GM23338 (cell line): ENCODE results near the gene KRTAP10-5. TPM values are rescaled to one million over a fixed set of nuclear protein-coding genes. Genes with fewer than 3 reads are reported as not detected.

Source experiments
- ATAC-seq: fragments of 200-7000 bp; cut with Tn5 transposase; 3 replicates; pipeline ENCODE4 v1.9.1; 2020
- DNase-seq: peaks from one replicate; pipeline ENCODE4 v3.0.0-alpha.2; 2015; ENCODE audit warnings: low spot score
- H2AFZ ChIP-seq: fragments of 200-600 bp; sonication (generic); 2 replicates; pipeline ENCODE4 v1.8.0; 2016; ENCODE audit warnings: antibody characterized with exemption, mild to moderate bottlenecking, moderate library complexity
- H3F3A ChIP-seq: fragments of 200-600 bp; sonication (generic); replicated peaks from 2 replicates; pipeline ENCODE4 v1.8.0; 2017; ENCODE audit warnings: antibody characterized with exemption, mixed run types, low read depth
- H3K27ac ChIP-seq: fragments of 200-600 bp; sonication (generic); 2 replicates; pipeline ENCODE4 v1.6.1; 2016; ENCODE audit warnings: low read depth
- H3K27me3 ChIP-seq: fragments of 200-600 bp; sonication (generic); 2 replicates; pipeline ENCODE4 v1.8.0; 2016; ENCODE audit warnings: mild to moderate bottlenecking, mixed run types, moderate library complexity; ENCODE audit not compliant: insufficient read depth
- H3K36me3 ChIP-seq: fragments of 200-600 bp; sonication (generic); 2 replicates; pipeline ENCODE4 v1.8.0; 2016; ENCODE audit warnings: mild to moderate bottlenecking; ENCODE audit not compliant: insufficient read depth
- H3K4me1 ChIP-seq: fragments of 200-600 bp; sonication (generic); 2 replicates; pipeline ENCODE4 v1.8.0; 2016; ENCODE audit warnings: mild to moderate bottlenecking, moderate library complexity; ENCODE audit not compliant: insufficient read depth
- H3K4me2 ChIP-seq: fragments of 200-600 bp; sonication (generic); 2 replicates; pipeline ENCODE4 v1.7.1; 2017; ENCODE audit warnings: mixed run types
- H3K4me3 ChIP-seq: fragments of 200-600 bp; sonication (generic); 2 replicates; pipeline ENCODE4 v1.6.1; 2016; ENCODE audit warnings: mixed run types
- H3K79me2 ChIP-seq: fragments of 200-600 bp; sonication (generic); replicated peaks from 2 replicates; pipeline ENCODE4 v1.8.0; 2017; ENCODE audit warnings: mild to moderate bottlenecking; ENCODE audit not compliant: insufficient read depth
- H3K9me2 ChIP-seq: fragments of 200-600 bp; sonication (generic); 2 replicates; pipeline ENCODE4 v1.8.0; 2017; ENCODE audit not compliant: insufficient read depth
- H4K20me1 ChIP-seq: fragments of 200-600 bp; sonication (generic); replicated peaks from 2 replicates; pipeline ENCODE4 v1.8.0; 2017; ENCODE audit warnings: mild to moderate bottlenecking; ENCODE audit not compliant: insufficient read depth
- H3K27ac Mint-ChIP-seq: 2 replicates; pipeline ENCODE4 v1.8.0; 2020; ENCODE audit warnings: inconsistent platforms, mild to moderate bottlenecking, moderate library complexity, mixed read lengths
- H3K27me3 Mint-ChIP-seq: 3 replicates; pipeline ENCODE4 v1.8.0; 2022; ENCODE audit warnings: low read depth, mild to moderate bottlenecking, moderate library complexity, mixed read lengths, inconsistent platforms; ENCODE audit not compliant: insufficient read depth, poor library complexity
- H3K36me3 Mint-ChIP-seq: 3 replicates; pipeline ENCODE4 v1.8.0; 2021; ENCODE audit warnings: low read depth, mild to moderate bottlenecking, inconsistent platforms, moderate library complexity, mixed read lengths
- H3K4me1 Mint-ChIP-seq: 3 replicates; pipeline ENCODE4 v1.8.0; 2020; ENCODE audit warnings: mild to moderate bottlenecking, inconsistent platforms, mixed read lengths
- H3K4me3 Mint-ChIP-seq: 3 replicates; pipeline ENCODE4 v1.8.0; 2021; ENCODE audit warnings: moderate library complexity, mild to moderate bottlenecking, inconsistent platforms, mixed read lengths
- H3K9me3 Mint-ChIP-seq: 3 replicates; pipeline ENCODE4 v1.8.0; 2020; ENCODE audit warnings: moderate library complexity, mild to moderate bottlenecking, inconsistent platforms, mixed read lengths
- CREB1 ChIP-seq: fragments of 250-450 bp; sonication (Bioruptor Pico); IDR thresholded peaks from 2 replicates; pipeline ENCODE4 v1.5.0; 2020; ENCODE audit warnings: low read depth, mild to moderate bottlenecking, moderate library complexity
- EZH2 ChIP-seq: fragments of 200-600 bp; sonication (generic); IDR thresholded peaks from one replicate; pipeline ENCODE4 v1.8.0; 2017; ENCODE audit warnings: antibody characterized with exemption, mild to moderate bottlenecking, low read depth; ENCODE audit not compliant: unreplicated experiment
- EZH2phosphoT487 ChIP-seq: fragments of 200-600 bp; sonication (generic); IDR thresholded peaks from one replicate; pipeline ENCODE4 v1.8.1; 2018; ENCODE audit warnings: antibody characterized with exemption; ENCODE audit not compliant: unreplicated experiment
- JUNB ChIP-seq: IDR thresholded peaks from one replicate; pipeline ENCODE4 v1.6.1; 2016; ENCODE audit warnings: antibody characterized with exemption; ENCODE audit not compliant: unreplicated experiment
- NANOG ChIP-seq: IDR thresholded peaks from 2 replicates; pipeline ENCODE4 v1.6.1; 2016; ENCODE audit warnings: antibody characterized with exemption, borderline replicate concordance
- POLR2AphosphoS5 ChIP-seq: IDR thresholded peaks from 2 replicates; pipeline ENCODE4 v1.6.1; 2016; ENCODE audit warnings: antibody characterized with exemption, low read depth
- REST ChIP-seq: IDR thresholded peaks from one replicate; pipeline ENCODE4 v1.6.1; 2018; ENCODE audit warnings: antibody characterized with exemption; ENCODE audit not compliant: unreplicated experiment
- STAT1 ChIP-seq: IDR thresholded peaks from one replicate; pipeline ENCODE4 v1.6.1; 2016; ENCODE audit warnings: antibody characterized with exemption; ENCODE audit not compliant: unreplicated experiment
- ZNF114 ChIP-seq: fragments of 250-450 bp; sonication (Bioruptor Pico); IDR thresholded peaks from 2 replicates; pipeline ENCODE4 v1.5.0; 2020; ENCODE audit warnings: mild to moderate bottlenecking, moderate library complexity
- ZNF331 ChIP-seq: fragments of 250-450 bp; sonication (Bioruptor Pico); IDR thresholded peaks from 2 replicates; pipeline ENCODE4 v1.5.0; 2020; ENCODE audit warnings: low read depth, mild to moderate bottlenecking, moderate library complexity
- ZNF462 ChIP-seq: fragments of 250-450 bp; sonication (Bioruptor Pico); IDR thresholded peaks from 2 replicates; pipeline ENCODE4 v1.5.0; 2020; ENCODE audit warnings: mild to moderate bottlenecking, moderate library complexity
- polyA plus RNA-seq: library from polyadenylated mRNA; unstranded; fragments of >200 nt; fragmentation: Nextera tagmentation; extraction: Ambion mirVana; gene quantifications from 2 replicates; pipeline ENCODE4 v1.2.1, GENCODE V29; 2016
- total RNA-seq: library from RNA; depleted of rRNA; stranded (reverse); fragments of >200 nt; shearing (Covaris generic); gene quantifications from 2 replicates; pipeline ENCODE4 v1.2.3, GENCODE V29; 2014
- TF ChIP-seq, protein P1 (sequence below): IDR thresholded peaks from 2 replicates; pipeline ENCODE4 v1.6.1; 2016; ENCODE audit warnings: antibody characterized with exemption
- TF ChIP-seq, protein P2 (sequence below), 2 experiments: fragments of 200-600 bp in 1 of 2; sonication (generic) in 1 of 2; conservative IDR thresholded peaks; 2 replicates each; pipeline versions ENCODE4 v1.5.1 to v1.6.1; 2016 to 2017; ENCODE audit warnings: antibody characterized with exemption in 2 of 2, low read depth in 2 of 2, mild to moderate bottlenecking in 2 of 2, moderate library complexity in 1 of 2

Gene KRTAP10-5
- total and polyA plus RNA-seq, 2 experiments from 2014 or later: not detected

- Histone ChIP-seq H4K20me1 (no peaks in the 10 kb centered on the region), H2AFZ (peak overlapping the region; percentile 47; the same call in 1 of the 2 replicates), H3K4me3 (no peak overlapping the region), H3F3A (no peaks in the 10 kb centered on the region), H3K27ac (no peak overlapping the region), H3K4me1 (no peaks in the 10 kb centered on the region), H3K79me2 (no peaks in the 10 kb centered on the region), H3K9me2 (no peaks in the 10 kb centered on the region), H3K4me2 (no peak overlapping the region), H3K27me3 (no peaks in the 10 kb centered on the region), H3K36me3 (no peaks in the 10 kb centered on the region)
- TF ChIP-seq EZH2phosphoT487 (no peak), JUNB (no peak), ZNF331 (no peak), CREB1 (CRISPR knock-in tag) (no peak), REST (no peak), POLR2AphosphoS5 (no peak), STAT1 (no peak), EZH2 (no peak), ZNF114 (CRISPR knock-in tag) (no peak), NANOG (no peak), ZNF462 (CRISPR knock-in tag) (no peak)
- TF ChIP-seq, protein P1, sequence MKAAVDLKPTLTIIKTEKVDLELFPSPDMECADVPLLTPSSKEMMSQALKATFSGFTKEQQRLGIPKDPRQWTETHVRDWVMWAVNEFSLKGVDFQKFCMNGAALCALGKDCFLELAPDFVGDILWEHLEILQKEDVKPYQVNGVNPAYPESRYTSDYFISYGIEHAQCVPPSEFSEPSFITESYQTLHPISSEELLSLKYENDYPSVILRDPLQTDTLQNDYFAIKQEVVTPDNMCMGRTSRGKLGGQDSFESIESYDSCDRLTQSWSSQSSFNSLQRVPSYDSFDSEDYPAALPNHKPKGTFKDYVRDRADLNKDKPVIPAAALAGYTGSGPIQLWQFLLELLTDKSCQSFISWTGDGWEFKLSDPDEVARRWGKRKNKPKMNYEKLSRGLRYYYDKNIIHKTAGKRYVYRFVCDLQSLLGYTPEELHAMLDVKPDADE: no peak
- TF ChIP-seq, protein P2, sequence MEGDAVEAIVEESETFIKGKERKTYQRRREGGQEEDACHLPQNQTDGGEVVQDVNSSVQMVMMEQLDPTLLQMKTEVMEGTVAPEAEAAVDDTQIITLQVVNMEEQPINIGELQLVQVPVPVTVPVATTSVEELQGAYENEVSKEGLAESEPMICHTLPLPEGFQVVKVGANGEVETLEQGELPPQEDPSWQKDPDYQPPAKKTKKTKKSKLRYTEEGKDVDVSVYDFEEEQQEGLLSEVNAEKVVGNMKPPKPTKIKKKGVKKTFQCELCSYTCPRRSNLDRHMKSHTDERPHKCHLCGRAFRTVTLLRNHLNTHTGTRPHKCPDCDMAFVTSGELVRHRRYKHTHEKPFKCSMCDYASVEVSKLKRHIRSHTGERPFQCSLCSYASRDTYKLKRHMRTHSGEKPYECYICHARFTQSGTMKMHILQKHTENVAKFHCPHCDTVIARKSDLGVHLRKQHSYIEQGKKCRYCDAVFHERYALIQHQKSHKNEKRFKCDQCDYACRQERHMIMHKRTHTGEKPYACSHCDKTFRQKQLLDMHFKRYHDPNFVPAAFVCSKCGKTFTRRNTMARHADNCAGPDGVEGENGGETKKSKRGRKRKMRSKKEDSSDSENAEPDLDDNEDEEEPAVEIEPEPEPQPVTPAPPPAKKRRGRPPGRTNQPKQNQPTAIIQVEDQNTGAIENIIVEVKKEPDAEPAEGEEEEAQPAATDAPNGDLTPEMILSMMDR (conservative IDR thresholded peaks at IDR 0.05; ENCODE audit: low read depth in 2 of 2): no peak
- Mint-ChIP-seq H3K27ac (no peak overlapping the region), H3K4me1 (peaks cover 23% of the 10 kb centered on the region), H3K36me3 (peaks cover 20% of the 10 kb centered on the region), H3K27me3 (peaks cover 11% of the 10 kb centered on the region), H3K4me3 (no peak overlapping the region), H3K9me3 (peaks cover 36% of the 10 kb centered on the region)
- no peak for DNase-seq
- no peak for ATAC-seq
Measured at GRCh38 chr21:44616591-44616926, 36.2 kb upstream of the KRTAP10-5 start.
